ENCODE data around the gene PTTG2.
A peak's percentile ranks its signal among the peaks of the same experiment; 100 is the strongest.
"Not testable (repeated sequence)": the region's sequence is repeated elsewhere in the genome, so short reads cannot be mapped to it uniquely, and the experiment has no call there.

Gene PTTG2

DNA sequence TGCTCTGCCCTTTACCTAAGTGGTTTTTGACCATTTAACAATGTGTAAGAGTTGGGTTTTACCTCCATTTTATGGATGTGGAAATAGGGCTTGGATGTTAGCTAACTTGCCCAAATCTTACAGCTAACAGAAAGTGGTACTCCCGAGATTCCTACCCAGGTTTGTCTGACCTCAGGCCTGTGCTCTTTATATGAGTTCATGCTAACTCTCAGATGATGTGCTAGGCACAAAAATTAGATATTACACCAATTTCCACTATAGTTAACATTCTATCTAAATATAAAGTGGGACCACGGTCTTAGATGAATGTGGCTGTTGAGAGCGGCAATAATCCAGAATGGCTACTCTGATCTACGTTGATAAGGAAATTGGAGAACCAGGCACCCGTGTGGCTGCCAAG lies at the start of gene PTTG2:
TSS of gene PTTG2 (plus strand) at position 301 of the 400 bp plus-strand sequence. CDS start at position 338, 37 bp downstream.
- no peak for DNase-seq

GRCh38 chr4:37914539-37914938 lies 45.7 kb upstream of the PTTG2 start:
- no peak for DNase-seq

GRCh38 chr4:37917388-37917787 lies 42.8 kb upstream of the PTTG2 start:
- no peak for DNase-seq

DNA sequence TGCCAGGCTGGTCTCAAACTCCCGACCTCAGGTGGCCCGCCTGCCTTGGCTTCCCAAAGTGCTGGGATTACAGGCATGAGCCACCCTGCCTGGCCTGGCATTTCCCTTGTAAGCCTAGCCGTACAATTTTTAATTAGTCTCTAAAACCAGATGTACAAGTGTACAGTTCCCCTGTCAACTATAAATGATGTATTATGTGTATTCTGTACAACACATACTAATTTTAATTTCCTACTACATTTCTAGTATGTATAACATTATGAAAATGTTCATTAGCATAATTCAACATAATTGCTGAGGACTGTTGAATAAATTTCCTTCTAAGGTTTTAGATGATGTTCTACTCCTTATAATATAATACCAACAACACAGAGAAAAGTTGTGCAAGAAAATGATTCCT lies 41.5 kb upstream of the PTTG2 start:
- DNase-seq, result no peak

- no peak for DNase-seq
These were observed 37.9 kb upstream of the PTTG2 start for GRCh38 chr4:37922328-37922727.

GRCh38 chr4:37923089-37923488 lies 37.1 kb upstream of the PTTG2 start:
- not testable (repeated sequence) for DNase-seq

DNA sequence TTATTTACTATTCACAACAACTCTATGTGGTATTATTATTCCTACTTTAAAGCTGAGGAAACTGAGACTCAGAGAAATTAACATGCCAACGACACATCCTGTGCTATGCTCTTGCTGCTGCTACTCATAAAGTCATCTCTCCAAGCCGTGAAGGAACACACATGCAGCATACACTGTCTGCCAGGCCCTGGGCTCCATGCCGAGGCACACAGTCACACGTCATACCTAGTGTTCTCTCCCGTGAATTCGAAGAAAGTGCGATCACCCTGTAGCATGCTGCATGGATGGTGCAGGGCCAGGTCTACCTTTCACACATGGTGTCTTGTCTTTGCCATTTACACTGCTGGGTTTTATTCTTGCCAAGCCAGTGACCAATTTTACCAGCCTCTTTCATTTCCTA lies 35.3 kb upstream of the PTTG2 start:
- no peak for DNase-seq

DNA sequence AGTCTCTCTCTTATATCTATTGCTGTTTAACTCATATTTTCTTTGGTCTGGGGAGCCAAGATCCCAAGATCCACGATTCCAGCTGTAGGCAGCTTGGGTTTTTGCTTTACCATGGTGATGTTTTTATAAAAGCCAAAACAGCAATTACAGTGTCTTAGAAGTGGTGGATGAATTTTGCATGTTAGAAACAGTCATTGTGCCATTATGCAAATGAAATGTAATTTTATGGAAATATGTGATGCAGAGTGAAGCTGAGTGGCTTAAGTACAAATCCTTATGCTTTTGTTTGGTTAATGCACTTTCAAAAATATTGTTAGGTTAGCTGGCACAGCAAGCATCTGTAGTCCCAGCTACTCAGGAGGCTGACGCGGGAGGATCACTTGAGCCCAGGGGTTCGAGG lies 32.8 kb upstream of the PTTG2 start:
- DNase-seq, result no peak

- peak; percentile 10 for DNase-seq
These were observed 31.5 kb upstream of the PTTG2 start for GRCh38 chr4:37928426-37929416.

GRCh38 chr4:37934096-37934495 lies 26.1 kb upstream of the PTTG2 start:
- no peak for DNase-seq

GRCh38 chr4:37934609-37935008 lies 25.6 kb upstream of the PTTG2 start:
- no peak for DNase-seq

DNA sequence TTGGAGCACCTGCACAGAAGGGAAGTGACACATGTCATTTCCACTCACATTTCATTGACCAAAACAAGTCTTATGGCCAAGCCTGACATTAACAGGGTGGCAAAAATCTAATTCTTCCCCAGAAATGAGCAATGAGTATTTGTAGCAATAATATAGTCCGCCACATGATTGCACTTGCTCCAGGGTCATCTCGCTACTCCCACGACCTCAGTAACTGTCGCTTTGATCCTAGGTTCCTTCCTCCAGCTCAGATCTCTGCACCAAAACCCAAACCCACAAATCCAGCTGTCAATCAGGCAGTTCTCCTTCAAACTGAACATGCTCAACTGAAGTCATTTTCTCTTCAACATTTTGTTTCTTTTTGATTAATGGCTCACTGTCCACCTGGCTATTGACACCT lies 25.2 kb upstream of the PTTG2 start:
- DNase-seq, result no peak

- DNase-seq, result no peak
These were observed 23.2 kb upstream of the PTTG2 start for GRCh38 chr4:37936889-37937498.

DNA sequence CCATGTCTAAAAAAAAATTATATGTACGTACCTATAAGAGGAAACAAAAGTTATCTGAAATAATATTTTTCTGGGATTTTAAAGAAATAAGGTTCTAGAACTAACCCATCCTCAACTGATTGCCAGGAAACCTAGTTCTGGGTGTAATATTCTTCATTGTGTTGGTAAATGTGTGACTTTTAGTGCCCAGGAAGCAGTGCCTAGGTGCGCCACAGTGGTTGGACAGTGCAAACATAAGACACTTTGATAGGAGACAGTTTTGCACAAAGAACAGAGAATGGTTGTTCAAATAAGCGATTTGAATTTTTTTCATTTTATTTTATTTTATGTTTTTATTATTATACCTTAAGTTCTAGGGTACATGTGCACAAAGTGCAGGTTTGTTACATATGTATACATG lies 22.0 kb upstream of the PTTG2 start:
- no peak for DNase-seq

DNA sequence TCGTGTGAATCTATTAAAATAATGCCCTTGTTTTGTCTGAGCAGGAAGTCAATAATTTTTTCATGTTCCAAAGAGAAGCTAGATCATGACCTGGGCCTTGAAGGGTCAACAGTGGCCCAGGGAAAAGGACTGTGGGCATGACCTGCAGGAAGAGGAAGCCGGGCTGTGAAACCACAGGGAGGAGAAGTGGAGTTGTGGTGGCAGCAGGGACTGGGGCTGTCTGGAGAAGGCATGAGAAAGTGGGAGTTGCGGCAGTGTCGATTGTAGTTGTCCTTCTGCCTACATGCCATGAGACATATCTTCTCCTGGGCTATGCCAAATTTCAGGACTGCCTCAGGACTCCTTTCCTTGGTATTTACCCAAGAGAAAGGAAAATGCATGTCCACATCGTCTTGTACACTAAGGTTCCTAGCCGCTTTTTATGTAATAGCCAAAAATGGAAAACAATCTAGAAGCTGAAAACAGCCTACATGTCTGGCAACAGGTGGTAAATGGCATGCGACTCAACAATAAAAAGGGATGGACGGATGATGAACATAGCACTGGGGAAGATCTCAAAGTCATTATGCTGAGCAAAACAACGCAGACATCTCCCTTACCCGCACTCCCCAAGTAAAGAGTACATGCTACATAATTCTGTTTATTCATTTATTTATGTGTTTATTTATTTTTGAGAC lies 13.6 kb upstream of the PTTG2 start:
- peak; percentile 37 for DNase-seq

- no peak for DNase-seq
These were observed 11.7 kb upstream of the PTTG2 start for GRCh38 chr4:37948542-37948941.

DNA sequence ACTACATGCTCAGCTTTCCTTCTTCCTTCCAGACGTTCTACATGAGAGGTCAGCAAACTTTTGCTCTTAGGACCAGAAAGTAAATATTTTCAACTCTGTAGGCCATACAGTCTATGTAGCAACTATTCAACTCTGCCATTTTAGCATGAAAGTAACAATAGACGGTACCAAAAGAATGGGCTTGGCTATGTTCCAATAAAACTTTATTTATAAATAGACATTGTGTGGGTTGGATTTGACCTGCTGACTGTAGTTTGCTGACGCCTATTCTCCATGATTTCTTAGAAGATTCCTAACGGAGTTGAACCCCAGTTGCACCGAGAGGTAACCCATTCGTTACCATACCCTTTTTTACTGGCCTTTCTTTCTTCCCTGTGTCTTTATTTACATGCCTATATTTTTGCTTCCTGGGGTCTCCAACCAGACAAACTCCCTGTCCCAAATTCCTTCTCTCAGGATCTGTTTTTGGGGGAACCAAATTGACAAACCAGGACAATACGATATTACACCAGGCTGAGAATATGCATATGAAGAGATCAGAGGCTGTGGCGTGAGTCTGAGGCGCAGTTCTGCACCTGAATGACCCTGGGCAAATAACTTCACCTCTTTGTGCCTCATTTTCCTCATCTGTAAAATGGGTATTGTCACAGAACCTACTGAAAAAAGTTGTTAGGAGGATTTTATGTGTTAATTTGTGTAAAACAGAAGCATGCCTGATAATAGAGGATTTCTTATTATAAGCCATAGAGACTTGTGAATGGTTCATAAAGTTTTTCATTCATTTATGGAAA lies 10.4 kb upstream of the PTTG2 start:
- no peak for DNase-seq

DNA sequence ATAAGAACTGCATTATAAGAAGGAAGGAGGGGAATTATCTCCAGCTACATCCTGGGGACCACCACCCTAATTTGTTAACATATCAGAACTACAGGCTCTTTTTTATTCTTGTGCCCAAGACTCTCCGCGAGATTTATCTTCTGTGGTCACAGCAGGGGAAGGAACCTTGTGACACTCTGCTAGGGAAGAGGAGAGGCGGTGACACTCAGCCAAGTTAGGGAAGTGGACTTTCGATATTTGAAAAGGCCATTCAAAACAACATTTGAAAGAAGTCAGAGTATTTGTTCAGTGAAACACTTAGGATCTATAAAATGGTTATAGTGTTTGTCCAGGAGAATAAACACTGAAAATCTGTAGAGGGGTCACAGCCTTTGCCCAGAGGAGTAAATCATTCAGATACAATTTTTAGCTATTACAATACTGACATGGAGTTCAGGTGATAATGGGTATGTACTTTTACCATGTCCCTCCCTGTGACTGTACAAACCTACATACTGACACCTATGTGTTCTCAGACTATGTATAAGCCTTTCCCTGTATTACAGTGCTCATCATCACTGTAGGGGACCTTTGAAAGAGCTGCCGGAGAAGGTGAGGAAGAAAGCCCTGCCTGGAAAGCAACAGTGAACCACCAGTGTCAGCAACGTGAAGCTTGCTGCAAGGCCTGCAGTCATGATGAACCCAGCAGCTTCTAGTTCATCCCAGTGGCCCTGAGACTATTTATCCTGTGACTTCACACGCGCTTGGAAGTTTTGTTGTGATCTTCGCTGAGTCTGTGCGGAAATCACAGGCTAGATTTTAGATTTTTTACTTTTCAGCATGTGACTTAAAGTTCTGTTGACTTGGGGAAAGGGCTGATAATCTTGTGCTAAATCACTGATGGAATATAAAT lies 8.5 kb upstream of the PTTG2 start:
- DNase-seq, result peak; percentile 41

GRCh38 chr4:37953156-37953555 lies 7.0 kb upstream of the PTTG2 start:
- DNase-seq, result no peak

- no peak for DNase-seq
These were observed 6.4 kb upstream of the PTTG2 start for GRCh38 chr4:37953620-37954293.

DNA sequence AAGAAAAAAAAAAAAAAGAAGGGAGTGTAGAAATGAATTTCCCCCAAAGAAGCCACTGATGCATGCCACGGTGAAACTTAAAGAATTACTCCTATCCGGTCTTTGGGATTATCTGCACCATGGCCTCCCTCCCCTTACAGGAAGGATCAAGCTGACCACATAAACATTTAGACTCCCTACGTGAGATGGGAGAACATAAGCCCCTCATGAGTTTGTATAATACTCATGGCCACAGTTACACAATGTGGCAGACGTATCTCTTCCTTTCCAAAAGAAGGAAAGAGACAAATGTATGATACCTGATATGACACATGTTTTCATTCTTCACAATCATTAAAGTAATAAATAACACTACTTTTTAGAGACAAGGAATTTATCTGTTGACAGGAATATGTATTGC lies 3.3 kb upstream of the PTTG2 start:
- DNase-seq, result no peak

Measured in GF-D8 (cell line).